Measurements from ENCODE around the gene MED22. TPM values are rescaled to one million over a fixed set of nuclear protein-coding genes. Genes with fewer than 3 reads are reported as not detected.

Gene MED22
- total and polyA plus RNA-seq, 2 of the 8 experiments (the other 6 are each of a cell fraction or from before 2014, with no cell fraction given), result 56.4 to 68.4 TPM

DNA sequence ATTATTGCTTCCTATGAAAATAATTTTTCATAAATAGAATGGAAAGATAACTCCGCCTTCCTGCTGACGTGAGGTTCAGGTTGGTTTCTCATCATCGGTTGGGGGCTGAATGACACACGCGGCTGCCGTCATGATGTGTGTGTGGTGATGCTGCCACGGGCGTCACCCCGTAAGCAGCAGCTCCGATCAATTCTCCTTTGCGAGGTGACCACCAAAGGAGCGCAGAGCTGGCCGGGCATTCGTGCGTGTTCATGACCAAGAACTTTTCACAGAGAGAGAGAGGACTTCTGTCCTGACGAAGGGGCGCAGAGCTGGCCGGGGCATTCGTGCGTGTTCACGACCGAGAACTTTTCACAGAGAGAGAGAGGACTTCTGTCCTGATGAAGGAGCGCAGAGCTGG is 42.2 kb downstream of the MED22 start:
- Histone ChIP-seq H3K18ac (ENCODE audit: extremely low read depth, low read length) (no peak overlapping the region), H2BK15ac (ENCODE audit: low read length) (no peak overlapping the region), H3K36me3 (ENCODE audit: control insufficient read depth in 2 of 4, insufficient read depth in 4 of 4, low read length in 3 of 4) (no peaks in the 10 kb centered on the region), H2BK5ac (ENCODE audit: low read depth, low read length) (no peak overlapping the region), H2BK12ac (ENCODE audit: low read depth, low read length) (no peak overlapping the region), H3K4me2 (ENCODE audit: insufficient read depth in 1 of 2, low read depth in 2 of 2, low read length in 2 of 2) (no peak overlapping the region), H2BK20ac (ENCODE audit: low read length) (no peak overlapping the region), H3K14ac (ENCODE audit: insufficient read length) (no peak overlapping the region), H3K9me3 (ENCODE audit: insufficient read depth in 2 of 2, low read depth in 1 of 2, low read length in 1 of 2) (peaks cover 0 to 9% of the 10 kb centered on the region in 2 experiments; a peak in 1 of 4 replicates), H2BK120ac (replicated peaks; ENCODE audit: low read depth, low read length) (no peak overlapping the region), H4K8ac (ENCODE audit: extremely low read depth, insufficient read depth, low read length) (no peak overlapping the region), H3K27ac (ENCODE audit: low read depth, low read length) (no peak overlapping the region), H4K91ac (replicated peaks; ENCODE audit: insufficient read length, low read length) (no peak overlapping the region), H3K79me1 (ENCODE audit: low read depth, low read length) (no peaks in the 10 kb centered on the region), H2AFZ (ENCODE audit: low read length) (no peak overlapping the region), H3K4me1 (replicated peaks in 1 of 4; ENCODE audit: control insufficient read depth in 3 of 4, insufficient read depth in 4 of 4, low read length in 3 of 4) (no peaks in the 10 kb centered on the region), H3K27me3 (replicated peaks in 1 of 4; ENCODE audit: control insufficient read depth in 3 of 4, extremely low read depth in 1 of 4, insufficient read depth in 3 of 4, low read length in 3 of 4) (no peaks in the 10 kb centered on the region; a peak in 1 of 7 replicates), H3K4ac (replicated peaks; ENCODE audit: insufficient read length, low read depth, low read length) (no peak overlapping the region), H3K79me2 (ENCODE audit: control insufficient read depth in 1 of 2, insufficient read depth in 2 of 2, low read length in 2 of 2) (no peaks in the 10 kb centered on the region), H4K20me1 (replicated peaks in 1 of 2; ENCODE audit: control insufficient read depth in 1 of 2, insufficient read depth in 2 of 2, low read length in 2 of 2) (no peaks in the 10 kb centered on the region), H3K9ac (replicated peaks in 1 of 4; ENCODE audit: extremely low read depth in 1 of 4, low read depth in 3 of 4, low read length in 3 of 4) (no peak overlapping the region), H3K23ac (ENCODE audit: insufficient read length) (no peak overlapping the region), H4K5ac (ENCODE audit: insufficient read length, low read depth, low read length) (no peak overlapping the region), H2AK5ac (ENCODE audit: low read depth, low read length) (no peak overlapping the region), H3K56ac (replicated peaks; ENCODE audit: insufficient read length, low read depth, low read length) (no peak overlapping the region), H3K23me2 (ENCODE audit: low read depth, low read length) (no peaks in the 10 kb centered on the region), H3K4me3 (ENCODE audit: extremely low read depth in 1 of 4, insufficient read depth in 2 of 4, low read depth in 3 of 4, low read length in 4 of 4) (no peak overlapping the region)
- WGBS, 2 experiments (ENCODE audit: extremely low coverage in 1 of 2, insufficient coverage in 1 of 2, insufficient read length in 1 of 2, insufficient replicate concordance in 2 of 2, low coverage in 1 of 2, low lambda C conversion rate in 2 of 2, missing lambda C conversion rate in 1 of 2), result 91% methylated on average over 16 of the region's 23 CpGs; no CpG with 5 or more reads in 1 of the 2 experiments
- CTCF ChIA-PET (ENCODE audit: partially characterized antibody), result interaction anchor here (0.9 to 4.0 kb wide), 6 partner anchors 14 to 232 kb away, joined by 4 to 22 read pairs (median 6); no protein-coding TSS in a partner anchor
- FAIRE-seq (no peak), DNase-seq (ENCODE audit: low read depth in 1 of 2, low spot score in 2 of 2) (no peak)
- no peak for TF ChIP-seq BRCA1 (IDR thresholded peaks at IDR 0.05; ENCODE audit: low read depth, low read length)
- no peak for TF ChIP-seq SP2 (IDR thresholded peaks at IDR 0.05; ENCODE audit: low read length)
- no peak for TF ChIP-seq EP300 (IDR thresholded peaks at IDR 0.05; ENCODE audit: borderline replicate concordance in 1 of 2, low read depth in 2 of 2, low read length in 2 of 2)
- TF ChIP-seq CBX5 (IDR thresholded peaks at IDR 0.05; ENCODE audit: low read depth, low read length), result no peak
- no peak for TF ChIP-seq CHD1 (IDR thresholded peaks at IDR 0.05; ENCODE audit: low read depth, low read length)
- TF ChIP-seq, protein P1, sequence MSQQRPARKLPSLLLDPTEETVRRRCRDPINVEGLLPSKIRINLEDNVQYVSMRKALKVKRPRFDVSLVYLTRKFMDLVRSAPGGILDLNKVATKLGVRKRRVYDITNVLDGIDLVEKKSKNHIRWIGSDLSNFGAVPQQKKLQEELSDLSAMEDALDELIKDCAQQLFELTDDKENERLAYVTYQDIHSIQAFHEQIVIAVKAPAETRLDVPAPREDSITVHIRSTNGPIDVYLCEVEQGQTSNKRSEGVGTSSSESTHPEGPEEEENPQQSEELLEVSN (IDR thresholded peaks at IDR 0.05), result no peak
- POLR2A ChIA-PET (ENCODE audit: partially characterized antibody), result interaction anchor here (0.6 kb wide), 1 partner anchor 90 kb away, joined by 3 read pairs; no protein-coding TSS in a partner anchor

All from H1 (cell line).